ENCODE results near the gene ATP10A.

Gene ATP10A

GRCh38 chr15:25811481-25811906 lies 51.6 kb downstream of the ATP10A start:
- no peak for DNase-seq

GRCh38 chr15:25810631-25811091 lies 52.5 kb downstream of the ATP10A start:
- DNase-seq = peak in 1 of 4 experiments; percentile 19

- DNase-seq = no peak
Observed at GRCh38 chr15:25810154-25810553, 53.0 kb downstream of the ATP10A start.

- no peak for DNase-seq
Observed at GRCh38 chr15:25807063-25807462, 56.1 kb downstream of the ATP10A start.

- DNase-seq = no peak
Observed at GRCh38 chr15:25805031-25805430, 58.1 kb downstream of the ATP10A start.

- no peak for DNase-seq
Observed at GRCh38 chr15:25804451-25804850, 58.7 kb downstream of the ATP10A start.

- no peak for DNase-seq
Observed at GRCh38 chr15:25803541-25803940, 59.6 kb downstream of the ATP10A start.

- no peak for DNase-seq
Observed at GRCh38 chr15:25803036-25803435, 60.1 kb downstream of the ATP10A start.

- DNase-seq = no peak
Observed at GRCh38 chr15:25802285-25802830, 60.8 kb downstream of the ATP10A start.

GRCh38 chr15:25801586-25802284 lies 61.4 kb downstream of the ATP10A start:
- no peak for DNase-seq

GRCh38 chr15:25800761-25801515 lies 62.2 kb downstream of the ATP10A start:
- no peak for DNase-seq

GRCh38 chr15:25799906-25800700 lies 63.0 kb downstream of the ATP10A start:
- no peak for DNase-seq

GRCh38 chr15:25797936-25798901 lies 64.9 kb downstream of the ATP10A start:
- DNase-seq = no peak

- DNase-seq = no peak
Observed at GRCh38 chr15:25797511-25797935, 65.6 kb downstream of the ATP10A start.

- no peak for DNase-seq
Observed at GRCh38 chr15:25797035-25797434, 66.1 kb downstream of the ATP10A start.

GRCh38 chr15:25796395-25796794 lies 66.7 kb downstream of the ATP10A start:
- no peak for DNase-seq

GRCh38 chr15:25795712-25796111 lies 67.4 kb downstream of the ATP10A start:
- DNase-seq = no peak

GRCh38 chr15:25795061-25795460 lies 68.1 kb downstream of the ATP10A start:
- no peak for DNase-seq

- DNase-seq = no peak
Observed at GRCh38 chr15:25793354-25794050, 69.6 kb downstream of the ATP10A start.

- DNase-seq = no peak
Observed at GRCh38 chr15:25792128-25792527, 71.0 kb downstream of the ATP10A start.

- DNase-seq = no peak
Observed at GRCh38 chr15:25790000-25790660, 73.0 kb downstream of the ATP10A start.

Data from activated naive CD4-positive, alpha-beta T cell (primary cell).